NCI-H2081 treated with DMSO at 0.1 percent for 48 hours (cell line): ENCODE measurements around the gene GLI2.

Experiments
- DNase-seq: peaks from one replicate; lab custom pipeline; 2025; lab: John Stamatoyannopoulos, UW

GLI2 gene

DNA sequence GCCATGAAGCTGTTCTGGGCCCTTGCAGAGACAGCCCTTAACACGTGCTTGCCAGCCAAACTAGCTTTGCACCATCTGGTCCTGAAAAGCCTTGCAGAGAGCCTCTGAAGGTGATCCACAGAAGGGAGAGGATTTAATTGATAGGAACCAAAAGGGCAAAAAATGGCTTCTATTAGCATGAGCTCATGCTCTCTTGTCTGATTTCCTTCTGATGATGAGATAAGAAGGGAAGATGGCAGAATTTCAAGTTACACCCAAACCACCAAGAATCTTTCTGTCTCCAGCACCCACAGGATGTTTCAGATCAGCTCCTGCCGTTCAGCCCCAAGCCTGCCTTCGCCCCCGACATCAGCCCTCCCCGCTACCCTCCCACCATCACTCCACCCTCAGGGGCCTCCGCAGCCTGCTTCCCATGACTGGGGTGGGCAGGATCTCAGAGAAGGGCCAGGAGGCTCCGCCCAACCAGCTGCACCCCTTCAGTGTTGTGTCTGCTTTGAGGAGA lies 23.4 kb upstream of the GLI2 start:
- DNase-seq, result no peak

GRCh38 chr2:120715353-120715752 lies 20.3 kb upstream of the GLI2 start:
- no peak for DNase-seq

- no peak for DNase-seq
Observed at GRCh38 chr2:120715941-120716340, 19.7 kb upstream of the GLI2 start.

DNA sequence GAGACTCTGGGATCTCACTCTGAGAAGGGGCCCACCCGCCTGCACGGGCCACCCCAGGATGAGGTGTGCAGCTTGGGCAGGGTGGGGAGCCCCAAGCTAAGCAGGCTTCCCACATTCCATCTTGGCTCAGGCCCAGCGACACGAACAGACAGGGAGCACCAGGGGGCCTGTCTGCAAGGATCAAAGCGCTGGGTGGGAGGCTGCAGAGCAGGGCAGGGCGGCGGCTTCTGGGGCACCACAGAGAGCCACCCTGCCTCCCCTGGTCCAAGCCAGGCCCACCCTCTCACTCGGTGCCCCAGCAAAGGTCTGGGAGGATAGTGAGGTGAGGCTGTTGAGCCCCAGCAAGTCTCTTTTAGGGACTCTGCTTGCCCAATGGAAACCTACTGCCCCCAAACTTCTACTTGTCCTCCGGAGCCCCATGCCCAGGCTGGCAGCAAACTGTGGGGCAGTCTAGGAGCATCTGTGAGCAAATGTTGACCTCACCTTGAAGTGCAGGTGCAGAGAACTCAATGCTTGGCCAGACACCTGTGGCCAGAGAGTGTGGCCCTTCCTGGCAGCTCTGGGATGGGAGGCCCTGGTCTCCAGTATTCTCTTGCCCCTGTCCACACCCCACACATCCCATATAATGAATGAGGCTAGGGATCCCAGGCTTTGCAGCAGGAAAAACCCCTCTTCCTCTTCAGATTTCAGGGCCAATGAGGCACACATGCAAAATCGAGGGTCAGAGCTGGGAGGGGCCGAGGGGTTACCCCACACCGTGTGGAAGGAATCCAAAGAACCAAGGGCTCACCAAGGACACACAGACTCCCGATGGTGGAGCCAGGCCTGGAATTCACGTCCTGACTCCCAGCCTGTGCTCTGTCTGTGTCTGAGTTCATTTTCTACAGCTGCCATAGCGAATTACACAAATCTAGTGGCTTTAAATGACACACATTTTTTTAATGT lies 18.8 kb upstream of the GLI2 start:
- no peak for DNase-seq

GRCh38 chr2:120719491-120719890 lies 16.2 kb upstream of the GLI2 start:
- DNase-seq, result no peak

DNA sequence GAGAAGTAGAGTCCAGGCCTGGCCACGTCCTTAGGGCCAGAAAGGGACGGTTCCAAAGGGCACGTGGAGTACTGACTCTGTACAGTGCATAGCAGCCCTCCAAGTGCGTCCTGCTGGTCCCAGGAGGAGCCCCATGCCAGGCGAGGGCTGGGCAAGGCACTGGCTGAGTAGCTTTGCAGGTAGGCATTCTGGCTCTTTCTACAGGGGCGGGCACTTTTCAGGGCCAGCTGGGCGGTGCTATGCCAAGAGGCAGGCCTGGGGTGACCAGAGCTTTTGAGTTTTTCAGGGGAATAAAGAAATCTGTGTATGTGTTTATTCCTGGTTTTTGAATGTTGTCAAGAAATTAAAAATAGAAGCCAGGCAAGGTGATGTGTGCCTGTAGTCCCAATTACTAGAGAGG lies 15.4 kb upstream of the GLI2 start:
- DNase-seq, result no peak

- no peak for DNase-seq
Observed at GRCh38 chr2:120720746-120721375, 14.8 kb upstream of the GLI2 start.

GRCh38 chr2:120722246-120722567 lies 13.5 kb upstream of the GLI2 start:
- DNase-seq, result no peak

- DNase-seq, result no peak
Observed at GRCh38 chr2:120722568-120723421, 12.9 kb upstream of the GLI2 start.

GRCh38 chr2:120726245-120726644 lies 9.4 kb upstream of the GLI2 start:
- no peak for DNase-seq

- DNase-seq, result no peak
Observed at GRCh38 chr2:120729406-120730399, 6.0 kb upstream of the GLI2 start.

DNA sequence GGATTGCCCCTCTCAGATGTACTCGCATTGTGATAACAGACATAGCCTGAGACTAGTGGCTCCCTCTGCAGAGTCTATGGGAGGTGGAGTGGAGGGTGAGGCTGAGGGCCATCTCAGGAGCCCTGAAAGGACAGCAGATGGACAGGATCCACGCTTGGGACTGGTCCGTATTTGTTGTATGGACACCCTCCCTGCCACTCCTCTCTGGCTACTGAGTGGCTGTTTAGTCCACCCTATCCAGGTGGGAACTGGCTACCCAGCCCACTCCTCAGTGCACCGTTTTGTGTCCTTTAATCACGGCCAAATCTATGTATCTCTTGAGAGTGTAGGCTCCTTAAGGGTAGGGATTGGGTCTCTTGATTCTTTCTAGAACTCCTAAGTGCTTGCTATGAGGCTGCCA lies 4.5 kb upstream of the GLI2 start:
- DNase-seq, result no peak

GRCh38 chr2:120732506-120733237 lies 3.0 kb upstream of the GLI2 start:
- DNase-seq, result no peak

- DNase-seq, result no peak
Observed at GRCh38 chr2:120733238-120733932, 2.3 kb upstream of the GLI2 start.

GRCh38 chr2:120734930-120735651 lies 577 bp upstream of the GLI2 start:
- no peak for DNase-seq

GRCh38 chr2:120736202-120736623 lies 545 bp downstream of the GLI2 start:
- no peak for DNase-seq

DNA sequence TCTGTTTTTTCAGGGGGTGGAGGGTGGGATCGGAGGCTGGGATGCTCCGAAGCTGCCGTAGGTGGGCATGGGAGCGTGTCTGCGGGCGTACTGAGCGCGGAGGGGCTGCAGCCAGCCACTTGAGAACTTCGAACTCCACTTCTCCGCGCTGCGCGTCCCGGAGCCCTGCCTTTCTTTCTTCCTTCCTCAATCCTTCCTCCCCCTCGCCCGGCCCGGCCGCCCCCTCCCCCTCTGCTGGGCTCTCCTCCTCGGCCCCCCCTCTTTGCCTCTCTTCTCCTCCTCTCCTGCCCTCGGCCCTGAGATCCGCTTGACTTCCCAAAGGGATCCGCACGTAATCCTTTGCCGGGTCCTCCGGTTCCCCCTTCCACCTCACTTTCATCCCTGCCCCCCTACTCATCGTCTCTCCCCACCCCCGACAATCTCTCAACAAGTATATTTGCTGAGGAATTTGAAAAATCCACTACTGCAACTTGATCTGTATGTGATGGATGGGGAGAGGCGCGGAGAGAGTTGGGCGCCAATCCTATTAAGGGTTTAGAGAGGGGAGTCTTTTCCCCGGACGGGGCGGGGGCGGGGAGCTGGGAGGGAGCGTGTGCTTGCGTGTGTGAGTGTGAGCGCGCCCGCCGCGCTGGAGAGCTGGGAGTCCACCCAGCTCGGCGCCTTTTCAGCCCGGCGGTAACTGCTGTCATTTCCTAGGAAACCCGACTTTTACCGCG lies 1.1 kb downstream of the GLI2 start:
- DNase-seq, result no peak

DNA sequence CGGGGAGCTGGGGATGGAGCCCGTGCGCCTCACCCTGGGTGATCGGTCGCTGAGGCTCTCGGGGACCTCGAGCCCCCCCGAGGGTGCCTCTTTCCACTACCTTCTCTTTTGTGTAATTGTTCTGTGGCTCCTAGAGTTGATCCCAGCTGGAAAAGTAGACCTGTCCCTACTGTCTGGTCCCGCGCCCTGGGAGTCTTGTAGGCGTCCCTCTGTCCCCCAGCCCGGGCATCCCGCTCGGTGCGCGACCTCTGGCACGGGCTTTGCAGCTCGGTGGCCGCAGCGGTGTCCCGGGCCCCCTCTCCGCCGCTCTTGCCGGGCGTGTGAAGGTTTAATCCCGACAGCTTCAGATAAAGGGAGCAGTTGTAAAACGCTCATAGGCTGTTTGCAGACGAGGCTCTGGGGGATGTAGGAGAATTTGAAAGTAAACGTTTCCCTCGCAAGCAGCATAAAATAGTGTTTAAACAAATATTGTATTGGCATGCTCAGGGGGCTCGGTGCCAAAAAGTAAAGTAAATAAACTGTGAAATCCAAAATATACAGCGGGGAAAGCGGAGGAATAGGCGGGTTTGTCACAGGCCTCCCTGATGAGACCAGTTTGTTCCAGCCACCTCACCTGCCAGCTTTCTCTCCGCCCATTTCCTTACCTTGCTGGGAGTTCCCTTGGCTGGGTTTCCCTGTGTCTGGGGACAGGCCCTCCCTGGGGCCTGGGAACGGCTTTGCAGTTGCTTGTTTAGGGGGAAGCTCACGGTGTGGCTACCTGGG lies 1.9 kb downstream of the GLI2 start:
- DNase-seq, result no peak
